Sigmoid colon (tissue), 7 donors: Measurements from ENCODE around the gene TNRC6A. TPM values are rescaled to one million over a fixed set of nuclear protein-coding genes. Genes with fewer than 3 reads are reported as not detected.

Source experiments
- DNase-seq: peaks from one replicate; pipeline ENCODE4 v3.0.0-alpha.2; 2019
- H3K27ac ChIP-seq, 4 donors: fragments of 200-600 bp; sonication (generic); one replicate each; pipeline ENCODE4 v1.5.1; 2016 to 2019; ENCODE audit warnings: mild to moderate bottlenecking in 1 of 4
- H3K27me3 ChIP-seq, 3 donors: fragments of 200-600 bp; sonication (generic); one replicate each; pipeline ENCODE4 v1.5.1; 2019; ENCODE audit warnings: mild to moderate bottlenecking in 1 of 3
- H3K36me3 ChIP-seq, 4 donors: fragments of 200-600 bp; sonication (generic); one replicate each; pipeline ENCODE4 v1.5.1; 2016 to 2019
- H3K4me1 ChIP-seq, 4 donors: fragments of 200-600 bp; sonication (generic); one replicate each; pipeline ENCODE4 v1.5.1; 2017 to 2019
- H3K4me3 ChIP-seq, 4 donors: fragments of 200-600 bp; sonication (generic); one replicate each; pipeline ENCODE4 v1.5.1; 2017 to 2019; ENCODE audit warnings: mild to moderate bottlenecking in 2 of 4, moderate library complexity in 1 of 4
- H3K9me3 ChIP-seq, 4 donors: fragments of 200-600 bp in 3 of 4; sonication (generic) in 3 of 4; one replicate each; pipeline versions ENCODE4 v1.5.1 to v1.6.1; 2013 to 2019
- EP300 ChIP-seq, 4 donors: sonication (generic); formaldehyde crosslinking; IDR thresholded peaks; one replicate each; pipeline ENCODE4 v1.6.1; 2017; ENCODE audit warnings: antibody characterized with exemption in 4 of 4
- POLR2A ChIP-seq, 2 donors: fragments of 450-650 bp; IDR thresholded peaks; one replicate each; pipeline ENCODE4 v1.6.1; 2016; ENCODE audit warnings: antibody characterized with exemption in 2 of 2, mild to moderate bottlenecking in 2 of 2, moderate library complexity in 2 of 2
- POLR2AphosphoS5 ChIP-seq, 4 donors: sonication (generic); formaldehyde crosslinking; IDR thresholded peaks; one replicate each; pipeline ENCODE4 v1.6.1; 2017; ENCODE audit warnings: antibody characterized with exemption in 4 of 4
- WGBS, 2 donors: extraction: QIAGEN DNeasy Blood & Tissue Kit; methylation state at CpG; one replicate each; pipeline ENCODE4 v1.1.7; 2013; 5-methylcytosine and 5-hydroxymethylcytosine counted together
- intact Hi-C: fragments of 100-400 bp; cut with DNase I; formaldehyde crosslinking; loops from one replicate; pipeline ENCODE4 v1.15.1; 2023
- polyA plus RNA-seq, 3 donors: library from polyadenylated mRNA; stranded (reverse); fragments of 200-250 nt; gene quantifications; one replicate each; pipeline ENCODE4 v1.2.3, GENCODE V29; 2013
- total RNA-seq, 4 donors: library from RNA; depleted of rRNA; stranded (reverse); fragments of >200 nt; gene quantifications; one replicate each; pipeline ENCODE4 v1.1.0, GENCODE V29; 2016
- TF ChIP-seq, protein P1 (sequence below), 4 experiments: fragments of 450-650 bp in 3 of 4; fragments of 200-600 bp in 1 of 4; IDR thresholded peaks; one replicate each; pipeline ENCODE4 v1.5.1; 2016 to 2019; ENCODE audit warnings: antibody characterized with exemption in 4 of 4, mild to moderate bottlenecking in 3 of 4, moderate library complexity in 2 of 4
- donor health status: healthy with polysubstance abuse.
- donor health status: Bipolar disorder and iron deficiency.
- donor health status: healthy.

Gene TNRC6A
- total and polyA plus RNA-seq, 7 donors, result 4.6 to 129 (median 42.8) TPM

DNA sequence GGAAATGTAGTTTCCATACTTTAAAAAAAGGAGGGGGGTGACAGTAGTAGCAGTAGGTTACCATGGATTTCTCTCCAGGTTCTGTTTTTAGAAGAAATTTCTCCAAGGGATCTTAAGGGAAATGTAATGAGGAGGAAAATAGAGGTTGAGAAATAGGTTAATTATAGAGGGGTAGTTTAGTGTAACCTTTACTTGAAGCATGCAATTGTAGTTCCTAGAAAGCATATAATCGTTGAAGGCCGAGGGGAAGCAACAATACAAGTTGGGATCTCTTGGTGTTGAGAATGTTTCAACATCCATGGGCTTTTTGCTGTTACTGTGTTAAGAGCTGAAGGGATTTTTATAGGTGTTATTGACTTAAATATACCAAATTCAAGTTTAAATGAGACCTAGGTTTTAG, 25.1 kb downstream of the TNRC6A start:
- intact Hi-C loops, result no loop called here
- TF ChIP-seq POLR2AphosphoS5 (IDR thresholded peaks at IDR 0.05) (no peak), EP300 (IDR thresholded peaks at IDR 0.05) (no peak), POLR2A (IDR thresholded peaks at IDR 0.05) (no peak)
- TF ChIP-seq, protein P1, sequence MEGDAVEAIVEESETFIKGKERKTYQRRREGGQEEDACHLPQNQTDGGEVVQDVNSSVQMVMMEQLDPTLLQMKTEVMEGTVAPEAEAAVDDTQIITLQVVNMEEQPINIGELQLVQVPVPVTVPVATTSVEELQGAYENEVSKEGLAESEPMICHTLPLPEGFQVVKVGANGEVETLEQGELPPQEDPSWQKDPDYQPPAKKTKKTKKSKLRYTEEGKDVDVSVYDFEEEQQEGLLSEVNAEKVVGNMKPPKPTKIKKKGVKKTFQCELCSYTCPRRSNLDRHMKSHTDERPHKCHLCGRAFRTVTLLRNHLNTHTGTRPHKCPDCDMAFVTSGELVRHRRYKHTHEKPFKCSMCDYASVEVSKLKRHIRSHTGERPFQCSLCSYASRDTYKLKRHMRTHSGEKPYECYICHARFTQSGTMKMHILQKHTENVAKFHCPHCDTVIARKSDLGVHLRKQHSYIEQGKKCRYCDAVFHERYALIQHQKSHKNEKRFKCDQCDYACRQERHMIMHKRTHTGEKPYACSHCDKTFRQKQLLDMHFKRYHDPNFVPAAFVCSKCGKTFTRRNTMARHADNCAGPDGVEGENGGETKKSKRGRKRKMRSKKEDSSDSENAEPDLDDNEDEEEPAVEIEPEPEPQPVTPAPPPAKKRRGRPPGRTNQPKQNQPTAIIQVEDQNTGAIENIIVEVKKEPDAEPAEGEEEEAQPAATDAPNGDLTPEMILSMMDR (IDR thresholded peaks at IDR 0.05), result no peak
- DNase-seq, result no peak
- peaks cover 0 to 72% (median 58%) of the 10 kb centered on the region in 4 donors for H3K4me1 ChIP-seq
- H3K27me3 ChIP-seq, result no peaks in the 10 kb centered on the region
- H3K9me3 ChIP-seq, result no peaks in the 10 kb centered on the region
- H3K36me3 ChIP-seq, result peaks cover 0 to 10% (median 2%) of the 10 kb centered on the region in 4 donors
- 86 to 92% methylated on average over 2 of the region's 2 CpGs for WGBS, 2 donors
- H3K4me3 ChIP-seq, result no peak overlapping the region
- no peak overlapping the region for H3K27ac ChIP-seq

DNA sequence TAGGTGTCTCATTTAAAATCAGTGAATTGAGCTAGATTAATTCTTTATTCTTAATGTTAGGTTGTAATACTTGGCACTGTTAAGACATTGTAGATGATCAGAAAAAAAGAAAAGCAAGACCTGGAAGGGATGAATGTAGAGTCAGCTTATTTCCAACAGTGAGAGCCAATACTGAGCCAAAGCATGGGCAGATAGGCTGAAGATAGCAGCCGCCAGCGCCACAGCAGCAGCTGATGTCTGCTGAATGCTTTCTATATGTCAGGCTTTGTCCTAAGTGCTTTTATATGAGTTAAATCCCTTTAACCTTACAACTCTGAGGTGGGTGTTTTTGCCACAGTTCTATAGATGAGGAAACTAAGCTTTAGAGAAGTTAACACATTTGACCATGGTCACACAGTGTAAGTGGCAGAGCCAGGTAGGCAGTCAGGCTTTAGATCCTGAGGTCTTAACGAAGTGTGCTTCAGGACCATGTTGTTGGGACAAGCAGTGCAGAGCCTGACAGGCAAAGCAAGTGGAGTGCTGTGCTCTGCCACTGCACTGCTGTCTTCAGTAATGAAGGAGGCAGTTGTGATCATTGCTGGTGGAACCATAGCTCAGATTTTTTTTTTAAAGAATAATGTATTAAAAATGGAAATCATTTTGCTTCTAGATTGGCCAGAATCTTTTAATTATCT, 25.9 kb downstream of the TNRC6A start:
- DNase-seq, result no peak
- H3K4me3 ChIP-seq, result no peak overlapping the region
- H3K27ac ChIP-seq, result no peak overlapping the region
- no peaks in the 10 kb centered on the region for H3K9me3 ChIP-seq
- WGBS, 2 donors, result 92 to 93% methylated on average over 3 of the region's 3 CpGs
- TF ChIP-seq POLR2AphosphoS5 (IDR thresholded peaks at IDR 0.05), result no peak
- TF ChIP-seq, protein P1 (IDR thresholded peaks at IDR 0.05), result no peak
- no peak for TF ChIP-seq EP300 (IDR thresholded peaks at IDR 0.05)
- TF ChIP-seq POLR2A (IDR thresholded peaks at IDR 0.05), result no peak
- peaks cover 0 to 71% (median 51%) of the 10 kb centered on the region in 4 donors for H3K4me1 ChIP-seq
- no peaks in the 10 kb centered on the region for H3K27me3 ChIP-seq
- intact Hi-C loops, result no loop called here
- peaks cover 0 to 10% (median 3%) of the 10 kb centered on the region in 4 donors for H3K36me3 ChIP-seq

DNA sequence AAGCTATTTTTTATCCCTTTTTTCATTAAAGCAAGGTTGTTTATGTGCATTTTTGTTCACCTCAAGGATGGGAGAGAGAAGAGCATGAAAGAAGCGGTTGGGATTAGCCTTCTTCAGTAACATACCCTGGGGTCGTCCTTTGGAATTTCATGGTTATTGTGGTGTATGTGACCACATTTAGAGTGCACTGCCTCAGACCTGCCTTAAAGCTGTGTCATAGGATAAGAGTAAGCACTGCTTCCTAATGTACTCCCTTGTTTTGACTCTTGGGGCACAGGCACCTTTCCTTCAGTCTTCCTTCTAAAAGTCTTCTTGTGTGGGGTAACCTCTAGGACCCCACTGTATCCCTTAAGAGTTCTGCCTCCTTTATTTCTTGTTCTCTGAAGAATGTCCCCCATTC, 28.9 kb downstream of the TNRC6A start:
- Histone ChIP-seq H3K4me1 (peaks cover 0 to 71% (median 36%) of the 10 kb centered on the region in 4 donors), H3K27me3 (no peaks in the 10 kb centered on the region), H3K4me3 (no peak overlapping the region), H3K27ac (no peak overlapping the region), H3K9me3 (no peaks in the 10 kb centered on the region), H3K36me3 (peaks cover 0 to 10% (median 3%) of the 10 kb centered on the region in 4 donors)
- no peak for DNase-seq
- TF ChIP-seq EP300 (IDR thresholded peaks at IDR 0.05), result no peak
- no peak for TF ChIP-seq POLR2AphosphoS5 (IDR thresholded peaks at IDR 0.05)
- TF ChIP-seq POLR2A (IDR thresholded peaks at IDR 0.05), result no peak
- TF ChIP-seq, protein P1 (IDR thresholded peaks at IDR 0.05), result no peak
- WGBS, 2 donors, result 92 to 96% methylated on average over 2 of the region's 2 CpGs
- intact Hi-C loops, result no loop called here

DNA sequence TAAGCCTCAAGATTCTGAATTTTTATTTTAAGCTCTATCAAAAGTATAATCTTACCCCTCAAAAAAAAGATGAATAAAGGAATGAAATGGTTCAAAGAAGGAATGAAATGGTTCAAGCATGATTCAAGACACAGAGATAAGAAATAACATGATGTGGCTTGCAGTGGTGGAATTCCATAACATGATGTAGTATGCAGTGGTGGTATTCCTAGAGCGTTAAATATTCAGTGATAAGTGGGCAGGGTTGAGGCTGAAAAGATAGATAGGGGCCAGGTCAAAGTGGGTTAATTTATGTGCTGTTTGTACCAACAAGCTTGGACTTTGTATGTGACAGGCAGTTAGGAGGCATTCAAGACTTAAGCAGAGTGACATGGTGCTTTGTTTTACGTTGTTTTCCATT, 29.6 kb downstream of the TNRC6A start:
- Histone ChIP-seq H3K36me3 (peaks cover 0 to 10% (median 3%) of the 10 kb centered on the region in 4 donors), H3K4me3 (no peak overlapping the region), H3K27me3 (no peaks in the 10 kb centered on the region), H3K4me1 (peaks cover 0 to 77% (median 36%) of the 10 kb centered on the region in 4 donors), H3K27ac (no peak overlapping the region), H3K9me3 (no peaks in the 10 kb centered on the region)
- 97 to 98% methylated on average over 2 of the region's 2 CpGs for WGBS, 2 donors
- DNase-seq, result no peak
- TF ChIP-seq EP300 (IDR thresholded peaks at IDR 0.05) (no peak), POLR2AphosphoS5 (IDR thresholded peaks at IDR 0.05) (no peak), POLR2A (IDR thresholded peaks at IDR 0.05) (no peak)
- TF ChIP-seq, protein P1 (IDR thresholded peaks at IDR 0.05), result no peak
- intact Hi-C loops, result no loop called here
